Activated gamma-delta T cell (primary cell): ENCODE measurements around the gene NAPA.

Experiments
- DNase-seq: peaks from one replicate; lab custom pipeline; 2025; lab: John Stamatoyannopoulos, UW

Gene NAPA

GRCh38 chr19:47458672-47459071 is 56.2 kb downstream of the NAPA start:
- no peak for DNase-seq

- DNase-seq: no peak
Observed at GRCh38 chr19:47456721-47457474, 58.0 kb downstream of the NAPA start.

- no peak for DNase-seq
Observed at GRCh38 chr19:47450478-47450877, 64.4 kb downstream of the NAPA start.

- DNase-seq: no peak
Observed at GRCh38 chr19:47448360-47448727, 66.5 kb downstream of the NAPA start.

- peak; percentile 32 for DNase-seq
Observed at GRCh38 chr19:47447470-47448359, 67.1 kb downstream of the NAPA start.

GRCh38 chr19:47446534-47447469 is 68.1 kb downstream of the NAPA start:
- DNase-seq: no peak

GRCh38 chr19:47445937-47446402 is 68.9 kb downstream of the NAPA start:
- DNase-seq: peak; percentile 34

GRCh38 chr19:47445527-47445926 is 69.3 kb downstream of the NAPA start:
- DNase-seq: no peak

- DNase-seq: no peak
Observed at GRCh38 chr19:47444388-47444821, 70.5 kb downstream of the NAPA start.

- DNase-seq: no peak
Observed at GRCh38 chr19:47443331-47443730, 71.5 kb downstream of the NAPA start.

- no peak for DNase-seq
Observed at GRCh38 chr19:47438793-47439220, 76.1 kb downstream of the NAPA start.
